T-helper 1 cell (primary cell): ENCODE data around the gene DHRS1.
"Not testable (repeated sequence)": the region's sequence is repeated elsewhere in the genome, so short reads cannot be mapped to it uniquely, and the experiment has no call there.

ENCODE experiments used
- DNase-seq, 5 donors: peaks; one replicate each; pipeline ENCODE4 v3.0.0-alpha.2; 2012 to 2020

Gene DHRS1

GRCh38 chr14:24261969-24262327 lies 37.6 kb downstream of the DHRS1 start:
- no peak for DNase-seq

GRCh38 chr14:24261256-24261968 lies 38.2 kb downstream of the DHRS1 start:
- no peak for DNase-seq

DNA sequence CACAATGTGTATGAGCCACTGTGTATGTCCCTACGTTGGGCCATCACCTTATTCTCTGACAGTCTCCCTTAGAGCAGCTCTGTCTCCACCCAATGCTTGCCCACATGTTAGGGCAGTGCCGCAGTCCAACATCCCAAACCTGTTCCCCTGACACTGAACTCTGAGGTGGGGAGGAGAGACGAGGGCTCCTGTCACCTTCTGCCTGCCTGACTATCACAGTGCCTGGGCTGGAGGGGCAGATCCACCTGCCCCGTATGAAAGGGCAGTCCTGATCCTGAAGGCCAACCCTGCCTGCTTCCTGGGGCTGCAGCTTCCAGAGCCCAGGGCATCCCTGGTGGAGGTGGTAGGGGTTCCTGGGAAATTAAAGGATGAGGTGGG lies 38.8 kb downstream of the DHRS1 start:
- no peak for DNase-seq

GRCh38 chr14:24260026-24260779 lies 39.4 kb downstream of the DHRS1 start:
- no peak for DNase-seq

DNA sequence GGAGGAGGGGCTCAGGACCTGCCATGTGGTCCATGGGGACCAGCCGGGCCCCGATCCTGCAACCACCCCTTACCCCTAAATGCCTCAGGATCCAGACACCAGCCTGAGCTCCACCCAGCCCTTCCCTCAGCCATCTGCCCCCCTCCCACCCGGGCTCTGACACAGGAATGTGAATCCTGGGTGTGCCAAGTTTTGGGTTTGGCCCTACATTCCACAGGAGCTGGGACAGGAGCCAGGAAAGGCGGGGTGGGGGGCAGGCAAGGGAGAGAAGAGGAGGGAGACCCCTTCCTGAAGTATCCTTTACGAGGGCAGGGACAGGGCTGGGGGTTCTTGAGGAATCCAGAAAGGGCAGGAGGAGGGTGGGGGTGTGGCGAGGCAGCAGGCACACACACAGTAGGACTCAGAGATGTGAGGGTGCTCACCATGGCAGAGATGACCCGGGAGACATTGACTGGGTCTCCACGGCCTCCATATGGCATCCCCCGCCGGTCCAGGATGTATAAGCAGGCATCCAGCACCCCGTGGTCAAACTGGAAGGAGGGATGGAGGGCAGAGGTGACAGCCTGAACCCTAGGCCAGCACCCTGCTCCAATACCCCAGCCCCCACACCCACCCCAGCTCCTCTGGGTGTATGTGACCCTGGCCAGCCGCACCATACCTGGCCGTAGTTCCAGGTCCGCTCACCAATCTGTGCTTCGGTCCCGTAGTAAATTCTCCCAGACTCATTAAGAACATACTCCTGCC lies 40.1 kb downstream of the DHRS1 start:
- DNase-seq = no peak

GRCh38 chr14:24258548-24259265 lies 40.9 kb downstream of the DHRS1 start:
- no peak for DNase-seq

DNA sequence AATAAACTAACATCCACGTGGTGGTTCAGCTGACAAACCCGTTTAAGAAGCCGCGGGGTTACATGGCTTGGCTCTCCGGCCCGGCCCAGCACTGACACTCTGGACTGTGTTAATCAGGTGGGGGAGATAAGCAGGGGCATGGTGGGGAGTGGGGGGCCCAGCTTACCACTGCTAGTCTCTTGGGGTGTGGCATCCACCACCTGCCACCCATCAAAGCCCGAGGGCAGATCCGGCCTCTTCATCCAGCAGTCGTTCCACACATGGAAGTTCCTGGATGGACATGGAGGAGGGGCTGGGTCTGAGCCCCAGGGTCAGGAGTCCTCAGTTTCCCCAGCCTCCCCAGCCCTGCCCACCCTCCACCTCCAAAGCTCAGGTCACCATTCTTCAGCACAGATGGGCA lies 41.5 kb downstream of the DHRS1 start:
- no peak for DNase-seq

DNA sequence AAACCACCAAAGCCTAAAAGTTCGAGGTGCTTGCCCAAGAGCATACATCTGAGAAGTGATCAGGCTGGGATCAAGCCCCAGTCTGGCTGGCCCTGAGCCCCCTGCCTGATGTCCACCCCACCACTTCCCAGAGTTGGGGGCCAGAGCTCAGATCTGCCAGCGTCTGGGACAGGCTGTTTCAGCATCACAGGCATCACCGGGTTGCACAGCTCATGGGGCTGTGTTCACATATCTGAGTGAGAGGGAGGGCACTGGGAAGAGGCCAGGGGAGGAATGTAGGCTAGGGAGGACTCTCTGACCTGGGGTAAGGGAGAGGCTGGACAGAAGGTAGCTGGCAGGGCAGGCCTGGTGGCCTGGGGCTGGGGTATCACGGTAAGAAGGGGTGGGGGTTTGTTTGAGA lies 42.6 kb downstream of the DHRS1 start:
- no peak for DNase-seq

- no peak for DNase-seq
Observed at GRCh38 chr14:24255931-24256711, 43.5 kb downstream of the DHRS1 start.

DNA sequence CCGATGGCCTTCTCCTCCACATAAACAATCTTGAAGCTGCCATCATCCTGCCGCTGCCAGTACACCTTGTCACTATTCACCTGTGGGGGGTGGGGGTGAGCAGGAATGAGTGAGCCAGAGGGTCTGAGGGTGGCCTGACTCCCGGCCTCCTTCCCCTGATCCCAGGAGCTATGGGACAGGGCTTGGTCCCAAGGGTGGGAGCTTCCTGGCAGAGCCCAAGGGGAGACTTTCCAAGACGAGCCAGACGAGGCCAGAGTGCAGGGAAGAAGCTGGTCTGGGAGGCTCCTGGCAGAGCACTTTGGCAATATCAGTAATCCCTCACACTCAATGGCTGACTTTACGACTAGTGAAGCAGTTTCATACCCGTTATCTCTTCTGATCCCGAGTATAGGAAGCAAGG lies 44.1 kb downstream of the DHRS1 start:
- no peak for DNase-seq

- DNase-seq = no peak
Observed at GRCh38 chr14:24254630-24255392, 44.8 kb downstream of the DHRS1 start.

DNA sequence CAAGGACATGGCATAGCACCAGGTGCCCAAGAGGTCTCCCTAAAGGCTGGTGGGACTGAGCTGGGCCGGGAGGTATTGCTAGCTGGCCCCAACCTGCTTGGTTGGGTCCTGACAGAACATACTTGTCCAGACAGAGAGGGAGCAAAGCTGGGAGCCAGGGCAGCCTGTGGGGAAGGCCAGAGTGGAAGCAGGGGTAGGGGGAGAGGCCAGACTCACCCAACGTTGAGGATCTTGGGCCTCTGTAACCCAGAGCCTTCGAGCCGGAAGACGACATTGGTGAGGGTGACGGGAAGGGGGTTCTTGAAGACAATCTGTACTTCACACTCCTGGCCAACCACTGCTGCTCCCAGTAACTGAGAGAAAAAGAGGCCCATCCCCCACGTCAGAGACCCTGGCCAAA lies 45.6 kb downstream of the DHRS1 start:
- DNase-seq = no peak

- DNase-seq = no peak
Observed at GRCh38 chr14:24252289-24253124, 47.1 kb downstream of the DHRS1 start.

GRCh38 chr14:24251880-24252288 lies 47.7 kb downstream of the DHRS1 start:
- DNase-seq = no peak

GRCh38 chr14:24250354-24250753 lies 49.2 kb downstream of the DHRS1 start:
- DNase-seq = no peak

DNA sequence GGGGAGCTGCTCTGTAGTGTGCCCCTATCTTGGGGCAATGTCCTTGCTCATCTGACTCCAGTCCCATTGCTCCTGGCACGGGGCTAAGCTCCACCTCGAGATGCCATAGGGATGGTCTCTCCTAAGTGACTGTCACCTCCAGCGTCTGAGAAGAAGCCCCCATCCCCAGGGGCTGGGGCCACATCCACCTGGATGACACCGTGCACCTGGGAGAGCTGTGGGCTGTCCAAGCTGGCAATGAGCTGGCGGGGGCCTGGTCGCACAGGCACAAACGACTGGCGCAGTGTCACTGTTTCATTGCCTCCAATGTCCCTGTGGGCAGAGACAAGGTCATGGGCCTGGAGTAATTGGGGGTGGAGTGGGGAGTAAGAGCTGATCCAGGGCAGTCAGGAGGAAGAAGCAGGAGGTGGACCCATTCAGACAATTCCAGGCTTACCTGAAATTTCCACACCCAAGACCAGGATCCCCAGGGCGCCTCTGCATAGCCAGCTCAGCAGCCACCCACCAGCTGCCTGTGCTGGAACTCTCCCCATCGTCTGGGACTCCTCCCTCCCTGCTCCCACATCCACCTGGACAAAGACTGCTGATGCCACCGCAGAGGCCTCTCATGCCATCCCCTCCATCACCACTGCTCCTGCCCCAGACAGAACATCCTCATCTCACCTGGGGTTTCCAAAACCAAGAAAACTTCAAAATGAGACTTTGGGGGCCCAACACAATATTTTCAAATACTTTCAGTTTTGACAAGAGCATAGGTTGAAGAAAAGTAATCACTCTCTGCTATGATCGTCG lies 50.2 kb downstream of the DHRS1 start:
- no peak for DNase-seq

GRCh38 chr14:24247422-24247821 lies 52.2 kb downstream of the DHRS1 start:
- no peak for DNase-seq

DNA sequence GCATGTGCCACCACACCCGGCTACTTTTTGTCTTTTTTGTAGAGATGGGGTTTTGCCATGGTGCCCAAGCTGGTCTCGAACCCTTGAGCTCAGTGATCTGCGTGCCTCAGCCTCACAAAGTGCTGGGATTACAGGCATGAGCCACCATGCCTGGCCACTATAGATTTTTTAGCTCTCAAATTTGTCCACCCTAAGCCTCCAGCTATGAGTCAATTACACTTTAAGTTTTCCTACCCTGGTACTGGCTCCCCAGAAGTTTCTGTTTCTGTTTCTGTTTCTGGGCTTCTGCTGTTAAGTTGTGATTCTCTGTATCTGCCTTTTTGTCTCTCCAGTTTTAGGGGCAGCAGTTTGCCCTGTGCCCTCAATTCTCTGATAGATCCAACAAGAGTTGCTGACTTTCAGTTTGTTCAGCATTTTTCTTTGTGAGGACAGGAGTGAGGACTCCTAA lies 52.8 kb downstream of the DHRS1 start:
- DNase-seq = peak in 1 of 5 donors; percentile 81

DNA sequence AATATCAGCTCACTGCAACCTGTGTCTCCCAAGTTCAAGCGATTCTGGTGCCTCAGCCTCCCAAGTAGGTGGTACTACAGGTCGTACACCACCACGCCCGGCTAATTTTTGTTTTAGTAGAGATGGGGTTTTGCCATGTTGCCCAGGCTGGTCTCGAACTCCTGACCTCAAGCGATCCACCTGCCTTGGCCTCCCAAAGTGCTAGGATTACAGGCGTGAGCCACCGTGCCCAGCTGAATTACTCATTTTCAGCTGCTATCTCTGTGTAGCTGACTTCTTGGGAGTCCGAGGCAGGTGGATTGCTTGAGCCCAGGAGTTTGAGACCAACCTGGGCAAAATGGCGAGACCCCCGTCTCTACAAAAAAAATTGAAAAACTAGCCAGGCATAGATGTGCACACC lies 54.2 kb downstream of the DHRS1 start:
- DNase-seq = not testable (repeated sequence)
